GM23338 (cell line): Measurements from ENCODE around the gene RTL10. TPM values are rescaled to one million over a fixed set of nuclear protein-coding genes. Genes with fewer than 3 reads are reported as not detected.

Source experiments
- ATAC-seq: fragments of 200-7000 bp; cut with Tn5 transposase; 3 replicates; pipeline ENCODE4 v1.9.1; 2020
- DNase-seq: peaks from one replicate; pipeline ENCODE4 v3.0.0-alpha.2; 2015; ENCODE audit warnings: low spot score
- H2AFZ ChIP-seq: fragments of 200-600 bp; sonication (generic); 2 replicates; pipeline ENCODE4 v1.8.0; 2016; ENCODE audit warnings: antibody characterized with exemption, mild to moderate bottlenecking, moderate library complexity
- H3F3A ChIP-seq: fragments of 200-600 bp; sonication (generic); replicated peaks from 2 replicates; pipeline ENCODE4 v1.8.0; 2017; ENCODE audit warnings: antibody characterized with exemption, mixed run types, low read depth
- H3K27ac ChIP-seq: fragments of 200-600 bp; sonication (generic); 2 replicates; pipeline ENCODE4 v1.6.1; 2016; ENCODE audit warnings: low read depth
- H3K27me3 ChIP-seq: fragments of 200-600 bp; sonication (generic); 2 replicates; pipeline ENCODE4 v1.8.0; 2016; ENCODE audit warnings: mild to moderate bottlenecking, mixed run types, moderate library complexity; ENCODE audit not compliant: insufficient read depth
- H3K36me3 ChIP-seq: fragments of 200-600 bp; sonication (generic); 2 replicates; pipeline ENCODE4 v1.8.0; 2016; ENCODE audit warnings: mild to moderate bottlenecking; ENCODE audit not compliant: insufficient read depth
- H3K4me1 ChIP-seq: fragments of 200-600 bp; sonication (generic); 2 replicates; pipeline ENCODE4 v1.8.0; 2016; ENCODE audit warnings: mild to moderate bottlenecking, moderate library complexity; ENCODE audit not compliant: insufficient read depth
- H3K4me2 ChIP-seq: fragments of 200-600 bp; sonication (generic); 2 replicates; pipeline ENCODE4 v1.7.1; 2017; ENCODE audit warnings: mixed run types
- H3K4me3 ChIP-seq: fragments of 200-600 bp; sonication (generic); 2 replicates; pipeline ENCODE4 v1.6.1; 2016; ENCODE audit warnings: mixed run types
- H3K79me2 ChIP-seq: fragments of 200-600 bp; sonication (generic); replicated peaks from 2 replicates; pipeline ENCODE4 v1.8.0; 2017; ENCODE audit warnings: mild to moderate bottlenecking; ENCODE audit not compliant: insufficient read depth
- H3K9me2 ChIP-seq: fragments of 200-600 bp; sonication (generic); 2 replicates; pipeline ENCODE4 v1.8.0; 2017; ENCODE audit not compliant: insufficient read depth
- H4K20me1 ChIP-seq: fragments of 200-600 bp; sonication (generic); replicated peaks from 2 replicates; pipeline ENCODE4 v1.8.0; 2017; ENCODE audit warnings: mild to moderate bottlenecking; ENCODE audit not compliant: insufficient read depth
- H3K27ac Mint-ChIP-seq: 2 replicates; pipeline ENCODE4 v1.8.0; 2020; ENCODE audit warnings: inconsistent platforms, mild to moderate bottlenecking, moderate library complexity, mixed read lengths
- H3K27me3 Mint-ChIP-seq: 3 replicates; pipeline ENCODE4 v1.8.0; 2022; ENCODE audit warnings: low read depth, mild to moderate bottlenecking, moderate library complexity, mixed read lengths, inconsistent platforms; ENCODE audit not compliant: insufficient read depth, poor library complexity
- H3K36me3 Mint-ChIP-seq: 3 replicates; pipeline ENCODE4 v1.8.0; 2021; ENCODE audit warnings: low read depth, mild to moderate bottlenecking, inconsistent platforms, moderate library complexity, mixed read lengths
- H3K4me1 Mint-ChIP-seq: 3 replicates; pipeline ENCODE4 v1.8.0; 2020; ENCODE audit warnings: mild to moderate bottlenecking, inconsistent platforms, mixed read lengths
- H3K4me3 Mint-ChIP-seq: 3 replicates; pipeline ENCODE4 v1.8.0; 2021; ENCODE audit warnings: moderate library complexity, mild to moderate bottlenecking, inconsistent platforms, mixed read lengths
- H3K9me3 Mint-ChIP-seq: 3 replicates; pipeline ENCODE4 v1.8.0; 2020; ENCODE audit warnings: moderate library complexity, mild to moderate bottlenecking, inconsistent platforms, mixed read lengths
- CREB1 ChIP-seq: fragments of 250-450 bp; sonication (Bioruptor Pico); IDR thresholded peaks from 2 replicates; pipeline ENCODE4 v1.5.0; 2020; ENCODE audit warnings: low read depth, mild to moderate bottlenecking, moderate library complexity
- EZH2phosphoT487 ChIP-seq: fragments of 200-600 bp; sonication (generic); IDR thresholded peaks from one replicate; pipeline ENCODE4 v1.8.1; 2018; ENCODE audit warnings: antibody characterized with exemption; ENCODE audit not compliant: unreplicated experiment
- NANOG ChIP-seq: IDR thresholded peaks from 2 replicates; pipeline ENCODE4 v1.6.1; 2016; ENCODE audit warnings: antibody characterized with exemption, borderline replicate concordance
- STAT1 ChIP-seq: IDR thresholded peaks from one replicate; pipeline ENCODE4 v1.6.1; 2016; ENCODE audit warnings: antibody characterized with exemption; ENCODE audit not compliant: unreplicated experiment
- ZNF114 ChIP-seq: fragments of 250-450 bp; sonication (Bioruptor Pico); IDR thresholded peaks from 2 replicates; pipeline ENCODE4 v1.5.0; 2020; ENCODE audit warnings: mild to moderate bottlenecking, moderate library complexity
- ZNF331 ChIP-seq: fragments of 250-450 bp; sonication (Bioruptor Pico); IDR thresholded peaks from 2 replicates; pipeline ENCODE4 v1.5.0; 2020; ENCODE audit warnings: low read depth, mild to moderate bottlenecking, moderate library complexity
- polyA plus RNA-seq: library from polyadenylated mRNA; unstranded; fragments of >200 nt; fragmentation: Nextera tagmentation; extraction: Ambion mirVana; gene quantifications from 2 replicates; pipeline ENCODE4 v1.2.1, GENCODE V29; 2016
- total RNA-seq: library from RNA; depleted of rRNA; stranded (reverse); fragments of >200 nt; shearing (Covaris generic); gene quantifications from 2 replicates; pipeline ENCODE4 v1.2.3, GENCODE V29; 2014
- TF ChIP-seq, protein P1 (sequence below), 2 experiments: fragments of 200-600 bp in 1 of 2; sonication (generic) in 1 of 2; conservative IDR thresholded peaks; 2 replicates each; pipeline versions ENCODE4 v1.5.1 to v1.6.1; 2016 to 2017; ENCODE audit warnings: antibody characterized with exemption in 2 of 2, low read depth in 2 of 2, mild to moderate bottlenecking in 2 of 2, moderate library complexity in 1 of 2
- TF ChIP-seq, protein P2 (sequence below): IDR thresholded peaks from one replicate; pipeline ENCODE4 v1.6.1; 2018; ENCODE audit warnings: antibody characterized with exemption; ENCODE audit not compliant: unreplicated experiment
- TF ChIP-seq, protein P3 (sequence below): fragments of 250-450 bp; sonication (Bioruptor Pico); IDR thresholded peaks from 2 replicates; pipeline ENCODE4 v1.5.0; 2020; ENCODE audit warnings: mild to moderate bottlenecking, moderate library complexity

The RTL10 gene
- total and polyA plus RNA-seq, 2 experiments from 2014 or later, result 9.4 to 17.4 TPM

GRCh38 chr22:19889951-19890350, 35.3 kb upstream of the RTL10 start:
- H3K9me3 Mint-ChIP-seq, result no peaks in the 10 kb centered on the region
- Histone ChIP-seq H4K20me1 (no peaks in the 10 kb centered on the region), H3K9me2 (no peaks in the 10 kb centered on the region), H3K4me3 (no peak overlapping the region), H3K4me2 (no peak overlapping the region), H2AFZ (no peak overlapping the region), H3K4me1 (peaks cover 20% of the 10 kb centered on the region), H3K27ac (no peak overlapping the region), H3K27me3 (no peaks in the 10 kb centered on the region), H3K36me3 (no peaks in the 10 kb centered on the region), H3F3A (peaks cover 13% of the 10 kb centered on the region; the same call in 1 of the 2 replicates), H3K79me2 (no peaks in the 10 kb centered on the region)
- no peak for DNase-seq
- peaks cover 20% of the 10 kb centered on the region for H3K27me3 Mint-ChIP-seq
- ATAC-seq, result no peak
- no peak overlapping the region for H3K4me3 Mint-ChIP-seq
- H3K27ac Mint-ChIP-seq, result no peak overlapping the region
- TF ChIP-seq ZNF114, result no peak
- TF ChIP-seq, protein P1, sequence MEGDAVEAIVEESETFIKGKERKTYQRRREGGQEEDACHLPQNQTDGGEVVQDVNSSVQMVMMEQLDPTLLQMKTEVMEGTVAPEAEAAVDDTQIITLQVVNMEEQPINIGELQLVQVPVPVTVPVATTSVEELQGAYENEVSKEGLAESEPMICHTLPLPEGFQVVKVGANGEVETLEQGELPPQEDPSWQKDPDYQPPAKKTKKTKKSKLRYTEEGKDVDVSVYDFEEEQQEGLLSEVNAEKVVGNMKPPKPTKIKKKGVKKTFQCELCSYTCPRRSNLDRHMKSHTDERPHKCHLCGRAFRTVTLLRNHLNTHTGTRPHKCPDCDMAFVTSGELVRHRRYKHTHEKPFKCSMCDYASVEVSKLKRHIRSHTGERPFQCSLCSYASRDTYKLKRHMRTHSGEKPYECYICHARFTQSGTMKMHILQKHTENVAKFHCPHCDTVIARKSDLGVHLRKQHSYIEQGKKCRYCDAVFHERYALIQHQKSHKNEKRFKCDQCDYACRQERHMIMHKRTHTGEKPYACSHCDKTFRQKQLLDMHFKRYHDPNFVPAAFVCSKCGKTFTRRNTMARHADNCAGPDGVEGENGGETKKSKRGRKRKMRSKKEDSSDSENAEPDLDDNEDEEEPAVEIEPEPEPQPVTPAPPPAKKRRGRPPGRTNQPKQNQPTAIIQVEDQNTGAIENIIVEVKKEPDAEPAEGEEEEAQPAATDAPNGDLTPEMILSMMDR (conservative IDR thresholded peaks at IDR 0.05; ENCODE audit: low read depth in 2 of 2), result 0 out of 4 replicates have a peak, but pooled peaks of 1 of the 2 experiments have one; percentile 3
- no peak for TF ChIP-seq STAT1
- no peak for TF ChIP-seq EZH2phosphoT487
- H3K36me3 Mint-ChIP-seq, result no peaks in the 10 kb centered on the region
- peaks cover 31% of the 10 kb centered on the region for H3K4me1 Mint-ChIP-seq

DNA sequence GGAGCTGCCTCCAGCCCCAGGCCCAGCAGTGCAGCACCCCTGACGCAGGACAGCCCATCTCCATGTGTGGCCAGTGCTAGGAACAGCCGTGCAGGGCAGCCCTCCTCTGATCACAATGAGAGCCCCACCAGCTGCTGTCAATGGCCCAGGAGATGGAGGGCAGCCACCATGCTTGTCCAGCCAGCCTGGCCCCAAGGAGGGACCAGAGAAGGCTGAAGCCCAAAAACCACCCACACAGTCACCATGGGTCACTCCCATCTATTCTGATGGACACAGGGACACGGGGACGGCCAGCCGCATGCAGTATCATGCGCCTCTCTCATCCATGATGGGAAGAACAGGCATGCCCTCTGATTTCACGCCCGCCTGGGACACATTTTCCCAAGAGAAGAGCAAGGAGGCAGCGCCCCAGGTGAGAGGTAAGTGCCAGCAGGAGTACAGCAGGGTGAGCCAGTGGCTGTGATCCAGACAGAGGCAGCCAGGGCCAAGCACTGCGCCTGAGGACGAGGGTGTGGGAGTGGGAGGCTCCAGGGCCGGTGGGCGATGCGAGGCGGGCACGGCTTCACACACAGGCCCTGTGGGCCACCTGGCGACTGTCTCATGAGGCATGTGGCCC, 33.6 kb upstream of the RTL10 start:
- Histone ChIP-seq H3K27ac (no peak overlapping the region), H3K4me3 (no peak overlapping the region), H2AFZ (no peak overlapping the region), H3F3A (peaks cover 12% of the 10 kb centered on the region; the same call in 1 of the 2 replicates), H3K4me1 (peaks cover 20% of the 10 kb centered on the region), H3K79me2 (no peaks in the 10 kb centered on the region), H3K36me3 (no peaks in the 10 kb centered on the region), H4K20me1 (no peaks in the 10 kb centered on the region), H3K4me2 (no peak overlapping the region), H3K9me2 (no peaks in the 10 kb centered on the region), H3K27me3 (no peaks in the 10 kb centered on the region)
- Mint-ChIP-seq H3K27me3 (peaks cover 24% of the 10 kb centered on the region), H3K4me3 (no peak overlapping the region), H3K4me1 (peaks cover 31% of the 10 kb centered on the region), H3K9me3 (no peaks in the 10 kb centered on the region), H3K36me3 (no peaks in the 10 kb centered on the region), H3K27ac (no peak overlapping the region)
- DNase-seq (no peak), ATAC-seq (no peak)
- TF ChIP-seq CREB1 (CRISPR knock-in tag) (no peak), ZNF331 (CRISPR knock-in tag) (no peak), NANOG (no peak)
- TF ChIP-seq, protein P2, sequence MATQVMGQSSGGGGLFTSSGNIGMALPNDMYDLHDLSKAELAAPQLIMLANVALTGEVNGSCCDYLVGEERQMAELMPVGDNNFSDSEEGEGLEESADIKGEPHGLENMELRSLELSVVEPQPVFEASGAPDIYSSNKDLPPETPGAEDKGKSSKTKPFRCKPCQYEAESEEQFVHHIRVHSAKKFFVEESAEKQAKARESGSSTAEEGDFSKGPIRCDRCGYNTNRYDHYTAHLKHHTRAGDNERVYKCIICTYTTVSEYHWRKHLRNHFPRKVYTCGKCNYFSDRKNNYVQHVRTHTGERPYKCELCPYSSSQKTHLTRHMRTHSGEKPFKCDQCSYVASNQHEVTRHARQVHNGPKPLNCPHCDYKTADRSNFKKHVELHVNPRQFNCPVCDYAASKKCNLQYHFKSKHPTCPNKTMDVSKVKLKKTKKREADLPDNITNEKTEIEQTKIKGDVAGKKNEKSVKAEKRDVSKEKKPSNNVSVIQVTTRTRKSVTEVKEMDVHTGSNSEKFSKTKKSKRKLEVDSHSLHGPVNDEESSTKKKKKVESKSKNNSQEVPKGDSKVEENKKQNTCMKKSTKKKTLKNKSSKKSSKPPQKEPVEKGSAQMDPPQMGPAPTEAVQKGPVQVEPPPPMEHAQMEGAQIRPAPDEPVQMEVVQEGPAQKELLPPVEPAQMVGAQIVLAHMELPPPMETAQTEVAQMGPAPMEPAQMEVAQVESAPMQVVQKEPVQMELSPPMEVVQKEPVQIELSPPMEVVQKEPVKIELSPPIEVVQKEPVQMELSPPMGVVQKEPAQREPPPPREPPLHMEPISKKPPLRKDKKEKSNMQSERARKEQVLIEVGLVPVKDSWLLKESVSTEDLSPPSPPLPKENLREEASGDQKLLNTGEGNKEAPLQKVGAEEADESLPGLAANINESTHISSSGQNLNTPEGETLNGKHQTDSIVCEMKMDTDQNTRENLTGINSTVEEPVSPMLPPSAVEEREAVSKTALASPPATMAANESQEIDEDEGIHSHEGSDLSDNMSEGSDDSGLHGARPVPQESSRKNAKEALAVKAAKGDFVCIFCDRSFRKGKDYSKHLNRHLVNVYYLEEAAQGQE, result no peak
- TF ChIP-seq, protein P3, sequence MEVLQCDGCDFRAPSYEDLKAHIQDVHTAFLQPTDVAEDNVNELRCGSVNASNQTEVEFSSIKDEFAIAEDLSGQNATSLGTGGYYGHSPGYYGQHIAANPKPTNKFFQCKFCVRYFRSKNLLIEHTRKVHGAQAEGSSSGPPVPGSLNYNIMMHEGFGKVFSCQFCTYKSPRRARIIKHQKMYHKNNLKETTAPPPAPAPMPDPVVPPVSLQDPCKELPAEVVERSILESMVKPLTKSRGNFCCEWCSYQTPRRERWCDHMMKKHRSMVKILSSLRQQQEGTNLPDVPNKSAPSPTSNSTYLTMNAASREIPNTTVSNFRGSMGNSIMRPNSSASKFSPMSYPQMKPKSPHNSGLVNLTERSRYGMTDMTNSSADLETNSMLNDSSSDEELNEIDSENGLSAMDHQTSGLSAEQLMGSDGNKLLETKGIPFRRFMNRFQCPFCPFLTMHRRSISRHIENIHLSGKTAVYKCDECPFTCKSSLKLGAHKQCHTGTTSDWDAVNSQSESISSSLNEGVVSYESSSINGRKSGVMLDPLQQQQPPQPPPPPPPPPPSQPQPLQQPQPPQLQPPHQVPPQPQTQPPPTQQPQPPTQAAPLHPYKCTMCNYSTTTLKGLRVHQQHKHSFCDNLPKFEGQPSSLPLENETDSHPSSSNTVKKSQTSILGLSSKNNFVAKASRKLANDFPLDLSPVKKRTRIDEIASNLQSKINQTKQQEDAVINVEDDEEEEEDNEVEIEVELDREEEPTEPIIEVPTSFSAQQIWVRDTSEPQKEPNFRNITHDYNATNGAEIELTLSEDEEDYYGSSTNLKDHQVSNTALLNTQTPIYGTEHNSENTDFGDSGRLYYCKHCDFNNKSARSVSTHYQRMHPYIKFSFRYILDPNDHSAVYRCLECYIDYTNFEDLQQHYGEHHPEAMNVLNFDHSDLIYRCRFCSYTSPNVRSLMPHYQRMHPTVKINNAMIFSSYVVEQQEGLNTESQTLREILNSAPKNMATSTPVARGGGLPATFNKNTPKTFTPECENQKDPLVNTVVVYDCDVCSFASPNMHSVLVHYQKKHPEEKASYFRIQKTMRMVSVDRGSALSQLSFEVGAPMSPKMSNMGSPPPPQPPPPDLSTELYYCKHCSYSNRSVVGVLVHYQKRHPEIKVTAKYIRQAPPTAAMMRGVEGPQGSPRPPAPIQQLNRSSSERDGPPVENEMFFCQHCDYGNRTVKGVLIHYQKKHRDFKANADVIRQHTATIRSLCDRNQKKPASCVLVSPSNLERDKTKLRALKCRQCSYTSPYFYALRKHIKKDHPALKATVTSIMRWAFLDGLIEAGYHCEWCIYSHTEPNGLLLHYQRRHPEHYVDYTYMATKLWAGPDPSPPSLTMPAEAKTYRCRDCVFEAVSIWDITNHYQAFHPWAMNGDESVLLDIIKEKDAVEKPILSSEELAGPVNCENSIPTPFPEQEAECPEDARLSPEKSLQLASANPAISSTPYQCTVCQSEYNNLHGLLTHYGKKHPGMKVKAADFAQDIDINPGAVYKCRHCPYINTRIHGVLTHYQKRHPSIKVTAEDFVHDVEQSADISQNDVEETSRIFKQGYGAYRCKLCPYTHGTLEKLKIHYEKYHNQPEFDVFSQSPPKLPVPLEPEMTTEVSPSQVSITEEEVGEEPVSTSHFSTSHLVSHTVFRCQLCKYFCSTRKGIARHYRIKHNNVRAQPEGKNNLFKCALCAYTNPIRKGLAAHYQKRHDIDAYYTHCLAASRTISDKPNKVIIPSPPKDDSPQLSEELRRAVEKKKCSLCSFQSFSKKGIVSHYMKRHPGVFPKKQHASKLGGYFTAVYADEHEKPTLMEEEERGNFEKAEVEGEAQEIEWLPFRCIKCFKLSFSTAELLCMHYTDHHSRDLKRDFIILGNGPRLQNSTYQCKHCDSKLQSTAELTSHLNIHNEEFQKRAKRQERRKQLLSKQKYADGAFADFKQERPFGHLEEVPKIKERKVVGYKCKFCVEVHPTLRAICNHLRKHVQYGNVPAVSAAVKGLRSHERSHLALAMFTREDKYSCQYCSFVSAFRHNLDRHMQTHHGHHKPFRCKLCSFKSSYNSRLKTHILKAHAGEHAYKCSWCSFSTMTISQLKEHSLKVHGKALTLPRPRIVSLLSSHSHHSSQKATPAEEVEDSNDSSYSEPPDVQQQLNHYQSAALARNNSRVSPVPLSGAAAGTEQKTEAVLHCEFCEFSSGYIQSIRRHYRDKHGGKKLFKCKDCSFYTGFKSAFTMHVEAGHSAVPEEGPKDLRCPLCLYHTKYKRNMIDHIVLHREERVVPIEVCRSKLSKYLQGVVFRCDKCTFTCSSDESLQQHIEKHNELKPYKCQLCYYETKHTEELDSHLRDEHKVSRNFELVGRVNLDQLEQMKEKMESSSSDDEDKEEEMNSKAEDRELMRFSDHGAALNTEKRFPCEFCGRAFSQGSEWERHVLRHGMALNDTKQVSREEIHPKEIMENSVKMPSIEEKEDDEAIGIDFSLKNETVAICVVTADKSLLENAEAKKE (CRISPR knock-in tag), result no peak
